Measurements from ENCODE around the gene YWHAH.

Gene YWHAH

GRCh38 chr22:31923136-31923535 is 21.2 kb upstream of the YWHAH start:
- no peak overlapping the region for H3K27ac ChIP-seq
- TF ChIP-seq, protein P1, sequence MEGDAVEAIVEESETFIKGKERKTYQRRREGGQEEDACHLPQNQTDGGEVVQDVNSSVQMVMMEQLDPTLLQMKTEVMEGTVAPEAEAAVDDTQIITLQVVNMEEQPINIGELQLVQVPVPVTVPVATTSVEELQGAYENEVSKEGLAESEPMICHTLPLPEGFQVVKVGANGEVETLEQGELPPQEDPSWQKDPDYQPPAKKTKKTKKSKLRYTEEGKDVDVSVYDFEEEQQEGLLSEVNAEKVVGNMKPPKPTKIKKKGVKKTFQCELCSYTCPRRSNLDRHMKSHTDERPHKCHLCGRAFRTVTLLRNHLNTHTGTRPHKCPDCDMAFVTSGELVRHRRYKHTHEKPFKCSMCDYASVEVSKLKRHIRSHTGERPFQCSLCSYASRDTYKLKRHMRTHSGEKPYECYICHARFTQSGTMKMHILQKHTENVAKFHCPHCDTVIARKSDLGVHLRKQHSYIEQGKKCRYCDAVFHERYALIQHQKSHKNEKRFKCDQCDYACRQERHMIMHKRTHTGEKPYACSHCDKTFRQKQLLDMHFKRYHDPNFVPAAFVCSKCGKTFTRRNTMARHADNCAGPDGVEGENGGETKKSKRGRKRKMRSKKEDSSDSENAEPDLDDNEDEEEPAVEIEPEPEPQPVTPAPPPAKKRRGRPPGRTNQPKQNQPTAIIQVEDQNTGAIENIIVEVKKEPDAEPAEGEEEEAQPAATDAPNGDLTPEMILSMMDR (conservative IDR thresholded peaks at IDR 0.05): no peak

- TF ChIP-seq, protein P1 (conservative IDR thresholded peaks at IDR 0.05): no peak
- H3K27ac ChIP-seq: no peak overlapping the region
Measured at GRCh38 chr22:31923747-31924146, 20.6 kb upstream of the YWHAH start.

DNA sequence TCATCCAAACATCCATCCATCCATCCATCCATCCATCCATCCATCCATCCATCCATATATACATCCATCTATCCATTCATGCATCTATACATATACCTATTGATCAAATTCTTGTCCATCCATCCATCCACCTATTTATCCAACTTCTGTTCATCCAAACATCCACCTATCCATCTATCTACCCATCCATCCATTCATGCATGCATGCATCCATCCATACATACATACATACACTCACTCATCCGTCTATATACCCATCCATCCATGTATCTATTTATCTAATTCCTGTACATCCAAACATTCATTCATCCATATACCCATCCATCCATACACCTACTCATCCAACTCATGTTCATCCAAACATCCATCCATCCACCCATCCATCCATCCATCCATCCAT is 19.3 kb upstream of the YWHAH start:
- H3K27ac ChIP-seq: no peak overlapping the region
- TF ChIP-seq, protein P1 (conservative IDR thresholded peaks at IDR 0.05): no peak

GRCh38 chr22:31926024-31926423 is 18.3 kb upstream of the YWHAH start:
- TF ChIP-seq, protein P1 (conservative IDR thresholded peaks at IDR 0.05): no peak

GRCh38 chr22:31926969-31927368 is 17.4 kb upstream of the YWHAH start:
- TF ChIP-seq, protein P1 (conservative IDR thresholded peaks at IDR 0.05): no peak
- no peak overlapping the region for H3K27ac ChIP-seq

More at GRCh38 chr22:31926024-31926423, 18.3 kb upstream of the YWHAH start:
- H3K27ac ChIP-seq: no peak overlapping the region

- H3K27ac ChIP-seq: no peak overlapping the region
- TF ChIP-seq, protein P1 (conservative IDR thresholded peaks at IDR 0.05): no peak
Measured at GRCh38 chr22:31927562-31927961, 16.8 kb upstream of the YWHAH start.

- TF ChIP-seq, protein P1 (conservative IDR thresholded peaks at IDR 0.05): no peak
- H3K27ac ChIP-seq: no peak overlapping the region
Measured at GRCh38 chr22:31929167-31929930, 15.0 kb upstream of the YWHAH start.
